ENCODE data around the gene PLXNA4. TPM values are rescaled to one million over a fixed set of nuclear protein-coding genes. Genes with fewer than 3 reads are reported as not detected.

The PLXNA4 gene
- total RNA-seq, 1 experiment from 2014 or later: not detected

DNA sequence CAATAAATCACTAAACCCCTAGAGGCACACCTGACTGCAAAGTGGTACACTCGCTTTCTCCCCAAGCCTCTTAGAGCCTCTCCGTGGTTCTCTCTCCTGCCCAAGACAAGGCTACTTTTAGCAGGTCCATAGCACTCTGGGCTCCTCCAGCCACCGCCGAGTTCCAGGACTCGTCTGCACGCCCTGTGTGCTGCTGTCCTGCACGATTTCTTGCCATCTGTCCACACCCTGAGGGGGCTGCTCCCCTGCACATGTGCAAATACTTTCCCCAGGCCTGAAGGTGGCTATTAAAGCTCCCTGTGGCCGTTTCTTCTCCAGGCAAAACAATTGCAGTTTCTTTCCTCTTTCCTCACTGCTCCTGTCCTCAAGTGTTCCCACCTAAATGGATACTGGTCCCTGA lies 414.3 kb downstream of the PLXNA4 start:
- no peak for DNase-seq (ENCODE audit: low read depth, low spot score)
- H3K9me2 ChIP-seq (ENCODE audit: insufficient read depth): no peaks in the 10 kb centered on the region
- no peak overlapping the region for H2AFZ ChIP-seq (ENCODE audit: low read depth, low read length, poor library complexity, severe bottlenecking)
- ATAC-seq: no peak
- H3K9me3 ChIP-seq (ENCODE audit: control insufficient read depth in 1 of 2, insufficient read depth in 1 of 2, low read depth in 1 of 2, low read length in 2 of 2): no peaks in the 10 kb centered on the region
- RAD21 ChIA-PET (ENCODE audit: low non-redundant PET in 1 of 2, low total read pairs in 2 of 2, uncharacterized antibody in 2 of 2, unreplicated experiment in 2 of 2): no interaction called here
- H3K4me3 ChIP-seq (replicated peaks in 1 of 2; ENCODE audit: low read depth in 1 of 2, low read length in 2 of 2): no peak overlapping the region
- no TSS peak for BruUV-seq (replicated peaks)
- POLR2A ChIA-PET: no interaction called here
- intact Hi-C loops (cut with micrococcal nuclease): no loop called here
- no peak overlapping the region for H3K9ac ChIP-seq (ENCODE audit: low read length)
- H3K79me2 ChIP-seq (ENCODE audit: insufficient read depth, low read length): no peaks in the 10 kb centered on the region
- no peaks in the 10 kb centered on the region for H4K20me1 ChIP-seq (ENCODE audit: insufficient read depth)
- H3K27me3 ChIP-seq (ENCODE audit: insufficient read depth, low read length): peaks cover 54% of the 10 kb centered on the region
- H3K4me2 ChIP-seq (ENCODE audit: low read length): no peak overlapping the region
- no peaks in the 10 kb centered on the region for H3K36me3 ChIP-seq (ENCODE audit: control insufficient read depth in 1 of 2, insufficient read depth in 2 of 2, low read length in 2 of 2)
- H3K27ac ChIP-seq (ENCODE audit: low read depth, low read length): no peak overlapping the region
- no peak for TF ChIP-seq POLR2A (IDR thresholded peaks at IDR 0.05; ENCODE audit: borderline replicate concordance, extremely low read depth, insufficient read depth, insufficient read length)
- CTCF ChIA-PET: no interaction called here
- no peaks in the 10 kb centered on the region for H3K4me1 ChIP-seq (ENCODE audit: control insufficient read depth in 1 of 2, insufficient read depth in 2 of 2, low read length in 2 of 2)

- Histone ChIP-seq H3K9me2 (ENCODE audit: insufficient read depth) (no peaks in the 10 kb centered on the region), H3K4me3 (replicated peaks in 1 of 2; ENCODE audit: low read depth in 1 of 2, low read length in 2 of 2) (no peak overlapping the region), H2AFZ (ENCODE audit: low read depth, low read length, poor library complexity, severe bottlenecking) (no peak overlapping the region), H3K4me2 (ENCODE audit: low read length) (no peak overlapping the region), H3K4me1 (ENCODE audit: control insufficient read depth in 1 of 2, insufficient read depth in 2 of 2, low read length in 2 of 2) (no peaks in the 10 kb centered on the region), H4K20me1 (ENCODE audit: insufficient read depth) (no peaks in the 10 kb centered on the region), H3K36me3 (ENCODE audit: control insufficient read depth in 1 of 2, insufficient read depth in 2 of 2, low read length in 2 of 2) (no peaks in the 10 kb centered on the region), H3K27me3 (ENCODE audit: insufficient read depth, low read length) (peaks cover 58% of the 10 kb centered on the region), H3K27ac (ENCODE audit: low read depth, low read length) (no peak overlapping the region), H3K79me2 (ENCODE audit: insufficient read depth, low read length) (no peaks in the 10 kb centered on the region), H3K9ac (ENCODE audit: low read length) (no peak overlapping the region), H3K9me3 (ENCODE audit: control insufficient read depth in 1 of 2, insufficient read depth in 1 of 2, low read depth in 1 of 2, low read length in 2 of 2) (no peaks in the 10 kb centered on the region)
- POLR2A ChIA-PET: no interaction called here
- DNase-seq (ENCODE audit: low read depth, low spot score) (no peak), ATAC-seq (no peak)
- RAD21 ChIA-PET (ENCODE audit: low non-redundant PET in 1 of 2, low total read pairs in 2 of 2, uncharacterized antibody in 2 of 2, unreplicated experiment in 2 of 2): no interaction called here
- CTCF ChIA-PET: no interaction called here
- intact Hi-C loops (cut with micrococcal nuclease): no loop called here
- no TSS peak for BruUV-seq (replicated peaks)
- TF ChIP-seq EZH2phosphoT487 (IDR thresholded peaks at IDR 0.05; ENCODE audit: borderline replicate concordance) (no peak), EZH2 (IDR thresholded peaks at IDR 0.05) (no peak), POLR2AphosphoS5 (IDR thresholded peaks at IDR 0.05; ENCODE audit: low read depth, low read length) (no peak), JUND (IDR thresholded peaks at IDR 0.05) (no peak), FOSL1 (IDR thresholded peaks at IDR 0.05; ENCODE audit: low read depth) (no peak), CTCF (IDR thresholded peaks at IDR 0.05 in 2 of 3, conservative IDR thresholded peaks at IDR 0.05 in 1 of 3; ENCODE audit: borderline replicate concordance in 1 of 3, insufficient read depth in 1 of 3, low read depth in 2 of 3, low read length in 2 of 3) (no peak), EGR1 (IDR thresholded peaks at IDR 0.05; ENCODE audit: low read depth) (no peak), YY1 (IDR thresholded peaks at IDR 0.05; ENCODE audit: extremely low read depth, insufficient replicate concordance, low read depth, low read length) (no peak), POLR2A (IDR thresholded peaks at IDR 0.05; ENCODE audit: borderline replicate concordance, extremely low read depth, insufficient read depth, insufficient read length) (no peak), SRF (IDR thresholded peaks at IDR 0.05; ENCODE audit: low read depth) (no peak), RAD21 (IDR thresholded peaks at IDR 0.05; ENCODE audit: low read depth) (no peak), ATF3 (IDR thresholded peaks at IDR 0.05) (no peak)
- TF ChIP-seq, protein P1, sequence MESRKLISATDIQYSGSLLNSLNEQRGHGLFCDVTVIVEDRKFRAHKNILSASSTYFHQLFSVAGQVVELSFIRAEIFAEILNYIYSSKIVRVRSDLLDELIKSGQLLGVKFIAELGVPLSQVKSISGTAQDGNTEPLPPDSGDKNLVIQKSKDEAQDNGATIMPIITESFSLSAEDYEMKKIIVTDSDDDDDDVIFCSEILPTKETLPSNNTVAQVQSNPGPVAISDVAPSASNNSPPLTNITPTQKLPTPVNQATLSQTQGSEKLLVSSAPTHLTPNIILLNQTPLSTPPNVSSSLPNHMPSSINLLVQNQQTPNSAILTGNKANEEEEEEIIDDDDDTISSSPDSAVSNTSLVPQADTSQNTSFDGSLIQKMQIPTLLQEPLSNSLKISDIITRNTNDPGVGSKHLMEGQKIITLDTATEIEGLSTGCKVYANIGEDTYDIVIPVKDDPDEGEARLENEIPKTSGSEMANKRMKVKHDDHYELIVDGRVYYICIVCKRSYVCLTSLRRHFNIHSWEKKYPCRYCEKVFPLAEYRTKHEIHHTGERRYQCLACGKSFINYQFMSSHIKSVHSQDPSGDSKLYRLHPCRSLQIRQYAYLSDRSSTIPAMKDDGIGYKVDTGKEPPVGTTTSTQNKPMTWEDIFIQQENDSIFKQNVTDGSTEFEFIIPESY (IDR thresholded peaks at IDR 0.05; ENCODE audit: extremely low read depth, insufficient replicate concordance, low read length): no peak
- TF ChIP-seq, protein P2, sequence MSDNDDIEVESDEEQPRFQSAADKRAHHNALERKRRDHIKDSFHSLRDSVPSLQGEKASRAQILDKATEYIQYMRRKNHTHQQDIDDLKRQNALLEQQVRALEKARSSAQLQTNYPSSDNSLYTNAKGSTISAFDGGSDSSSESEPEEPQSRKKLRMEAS (IDR thresholded peaks at IDR 0.05): no peak
Measured at GRCh38 chr7:132161533-132161915, 414.7 kb downstream of the PLXNA4 start.
